HTERT RPE-1 (cell line): Measurements from ENCODE around the gene ROCK2.
"Not testable (repeated sequence)": the region's sequence is repeated elsewhere in the genome, so short reads cannot be mapped to it uniquely, and the experiment has no call there.

Experiments used
- in situ Hi-C: fragments of 300-500 bp; cut with MboI; formaldehyde crosslinking; loops from 4 replicates; pipeline ENCODE4 v1.14.3; 2020; ENCODE audit warnings: low sequenced_read_pairs

ROCK2 gene

GRCh38 chr2:11196246-11196645 is 148.2 kb downstream of the ROCK2 start:
- in situ Hi-C loops: no loop called here

GRCh38 chr2:11187731-11188130 is 156.7 kb downstream of the ROCK2 start:
- in situ Hi-C loops: no loop called here

GRCh38 chr2:11187083-11187619 is 157.3 kb downstream of the ROCK2 start:
- in situ Hi-C loops: no loop called here

- in situ Hi-C loops: no loop called here
These were observed 158.3 kb downstream of the ROCK2 start for GRCh38 chr2:11186145-11186544.

- in situ Hi-C loops: no loop called here
These were observed 161.5 kb downstream of the ROCK2 start for GRCh38 chr2:11182951-11183350.

- in situ Hi-C loops: no loop called here
These were observed 163.8 kb downstream of the ROCK2 start for GRCh38 chr2:11180653-11181052.

- in situ Hi-C loops: no loop called here
These were observed 164.5 kb downstream of the ROCK2 start for GRCh38 chr2:11179899-11180298.

- in situ Hi-C loops: no loop called here
These were observed 165.2 kb downstream of the ROCK2 start for GRCh38 chr2:11179196-11179595.

GRCh38 chr2:11177871-11178690 is 166.4 kb downstream of the ROCK2 start:
- in situ Hi-C loops: no loop called here

- in situ Hi-C loops: no loop called here
These were observed 169.1 kb downstream of the ROCK2 start for GRCh38 chr2:11175293-11175795.

GRCh38 chr2:11174222-11174621 is 170.2 kb downstream of the ROCK2 start:
- in situ Hi-C loops: no loop called here

- in situ Hi-C loops: no loop called here
These were observed 175.1 kb downstream of the ROCK2 start for GRCh38 chr2:11169333-11169732.

GRCh38 chr2:11168488-11168887 is 175.9 kb downstream of the ROCK2 start:
- in situ Hi-C loops: no loop called here

GRCh38 chr2:11166476-11166875 is 178.0 kb downstream of the ROCK2 start:
- in situ Hi-C loops: no loop called here

- in situ Hi-C loops: not testable (repeated sequence)
These were observed 179.4 kb downstream of the ROCK2 start for GRCh38 chr2:11165046-11165445.

GRCh38 chr2:11163439-11164317 is 180.8 kb downstream of the ROCK2 start:
- in situ Hi-C loops: no loop called here

GRCh38 chr2:11161747-11162146 is 182.7 kb downstream of the ROCK2 start:
- in situ Hi-C loops: no loop called here

GRCh38 chr2:11160731-11161455 is 183.5 kb downstream of the ROCK2 start:
- in situ Hi-C loops: no loop called here

- in situ Hi-C loops: no loop called here
These were observed 184.2 kb downstream of the ROCK2 start for GRCh38 chr2:11160256-11160655.

GRCh38 chr2:11159574-11160170 is 184.8 kb downstream of the ROCK2 start:
- in situ Hi-C loops: no loop called here
